Heart right ventricle (tissue), 16 donors: ENCODE results near the gene ADA. TPM values are rescaled to one million over a fixed set of nuclear protein-coding genes. Genes with fewer than 3 reads are reported as not detected.

Experiments used
- ATAC-seq, 8 donors: fragments of 200-7000 bp; cut with Tn5 transposase; one replicate each; pipeline ENCODE4 v1.9.1; 2020; ENCODE audit warnings: mild to moderate bottlenecking in 8 of 8, moderate library complexity in 8 of 8, moderate number of reproducible peaks in 1 of 8
- DNase-seq, 2 donors: peaks; one replicate each; pipeline ENCODE4 v3.0.0-alpha.2; 2020
- H3K27ac ChIP-seq, 10 donors: fragments of 200-600 bp; sonication (generic) in 2 of 10; one replicate each; pipeline versions ENCODE4 v1.5.0 to v1.8.0; 2020 to 2022; ENCODE audit warnings: mild to moderate bottlenecking in 3 of 10
- H3K27me3 ChIP-seq, 7 donors: fragments of 200-600 bp; one replicate each; pipeline ENCODE4 v1.8.0; 2021 to 2022; ENCODE audit warnings: mild to moderate bottlenecking in 2 of 7
- H3K36me3 ChIP-seq, 9 donors: fragments of 200-600 bp; sonication (generic) in 1 of 9; one replicate each; pipeline versions ENCODE4 v1.5.0 to v1.8.0; 2020 to 2022; ENCODE audit warnings: mild to moderate bottlenecking in 2 of 9
- H3K4me1 ChIP-seq, 9 donors: fragments of 200-600 bp; sonication (generic) in 1 of 9; one replicate each; pipeline versions ENCODE4 v1.5.0 to v1.8.0; 2020 to 2022; ENCODE audit warnings: mild to moderate bottlenecking in 4 of 9
- H3K4me3 ChIP-seq, 10 donors: fragments of 200-600 bp; sonication (generic) in 2 of 10; one replicate each; pipeline versions ENCODE4 v1.5.0 to v1.8.0; 2020 to 2022; ENCODE audit warnings: mild to moderate bottlenecking in 7 of 10, moderate library complexity in 2 of 10
- H3K9me3 ChIP-seq, 11 donors: fragments of 200-600 bp in 10 of 11; sonication (generic) in 2 of 11; one replicate each; pipeline versions ENCODE4 v1.5.0 to v1.8.0; 2013 to 2022; ENCODE audit warnings: mild to moderate bottlenecking in 2 of 11, control low read depth in 1 of 11, moderate library complexity in 1 of 11
- CTCF ChIP-seq, 9 donors: fragments of 200-600 bp; sonication (generic) in 2 of 9; IDR thresholded peaks; one replicate each; pipeline versions ENCODE4 v1.5.0 to v1.8.0; 2021 to 2022; ENCODE audit warnings: antibody characterized with exemption in 9 of 9, mild to moderate bottlenecking in 5 of 9, moderate library complexity in 1 of 9
- WGBS, 2 donors: extraction: QIAGEN DNeasy Blood & Tissue Kit; methylation state at CpG; one replicate each; pipeline ENCODE4 v1.1.7; 2013; ENCODE audit warnings: inconsistent platforms in 1 of 2; 5-methylcytosine and 5-hydroxymethylcytosine counted together
- intact Hi-C, 10 donors: fragments of 100-400 bp; cut with DNase I; formaldehyde crosslinking; loops; one replicate each; pipeline versions ENCODE4 v1.11.1 to v1.14.2; 2022
- polyA plus RNA-seq, 2 donors: library from polyadenylated mRNA; stranded (reverse); fragments of 200-250 nt; gene quantifications; one replicate each; pipeline ENCODE4 v1.2.3, GENCODE V29; 2013
- total RNA-seq, 10 donors: library from RNA; stranded (reverse); fragmentation: NEBNext Ultra II Directional in 3 of 10; extraction: Animal tissue kit (Norgen Biotek cat#: 25700) in 3 of 10; gene quantifications; one replicate each; pipeline versions ENCODE4 v1.2.1 to v1.2.4, GENCODE V29; 2021 to 2023
- donor health status: Arrhythmogenic right ventricular cardiomyopathy.
- donor health status: ischemic (EF 13 %, LVEDD 7.1; RV severe dilation, severe dysfunction).
- donor health status: healthy with polysubstance abuse.
- donor health status: DM: no; HTN: yes; CAD: no.
- donor health status: DM: no; HTN: no; CAD: no.
- donor health status: ischemic (EF 25% LVEDD 6.9; RV normal size, moderate dysfunction).
- donor health status: ischemic (EF 25% LVEDD 5.7; RV mildly dilated, moderate dysfunction).
- donor health status: healthy.
- donor health status: DM: yes; HTN: yes; CAD: no.
- donor health status: Ischemic cardiomyopathy.
- donor health status: ischemic (EF 35%, LVEDD 5.7; RV mildly dilated, moderate dysfunction).
- donor health status: nonischemic (EF 11% LVEDD 7.7; RV severe dilation, severe dysfunction).
- donor health status: DM: yes; HTN: yes; CAD: no.
- donor health status: PGD.
- donor health status: ischemic (EF 29% LVEDD 5.4; RV normal size, mild dysfunction).
- donor health status: nonischemic (EF 23%, LVEDD 6.1; RV moderate dilation, normal function).

The ADA gene
- total and polyA plus RNA-seq, 12 donors = 1.6 to 18.3 (median 5.1) TPM

- Histone ChIP-seq H3K4me1 (peaks cover 44 to 100% (median 98%) of the 10 kb centered on the region in 9 donors), H3K4me3 (peak overlapping the region in 7 of 10 donors; percentile 28 to 49 (median 36)), H3K36me3 (peaks cover 0 to 19% (median 0%) of the 10 kb centered on the region in 9 donors), H3K27ac (peak overlapping the region; percentile 78 to 98 (median 92)), H3K9me3 (no peaks in the 10 kb centered on the region), H3K27me3 (no peaks in the 10 kb centered on the region)
- TF ChIP-seq CTCF (IDR thresholded peaks at IDR 0.05) = no peak
- 55 to 68% methylated on average over 1 of the region's 1 CpG for WGBS, 2 donors
- intact Hi-C loops = loop anchor here in 6 of 10 donors (2.0 to 10.0 kb wide), 5 partner anchors 15 to 385 kb away; partner anchors contain the start of genes PKIG (in 3 of the 6), FITM2 (in 1 of the 6), OSER1 (in 1 of the 6) and TTPAL (in 1 of the 6)
- DNase-seq (no peak), ATAC-seq (no peak)
Measured at GRCh38 chr20:44599715-44600114, 51.8 kb downstream of the ADA start.

- Histone ChIP-seq H3K4me3 (peak overlapping the region in 8 of 10 donors; percentile 12 to 49 (median 36)), H3K27me3 (no peaks in the 10 kb centered on the region), H3K4me1 (peaks cover 45 to 100% (median 99%) of the 10 kb centered on the region in 9 donors), H3K9me3 (no peaks in the 10 kb centered on the region), H3K27ac (peak overlapping the region; percentile 55 to 98 (median 92)), H3K36me3 (peaks cover 0 to 16% (median 0%) of the 10 kb centered on the region in 9 donors)
- 34 to 40% methylated on average over 4 of the region's 4 CpGs for WGBS, 2 donors
- ATAC-seq = peak; percentile 59 to 77 (median 71)
- peak in 4 of 9 donors; percentile 21 to 38 (median 30) for TF ChIP-seq CTCF (IDR thresholded peaks at IDR 0.05)
- intact Hi-C loops = loop anchor here in 2 of 10 donors (2.0 kb wide), 2 partner anchors 14 to 16 kb away; partner anchors contain the start of gene PKIG (in 1 of the 2)
- DNase-seq = peak; percentile 64 to 83
Measured at GRCh38 chr20:44598423-44599305, 52.8 kb downstream of the ADA start.

- DNase-seq (no peak), ATAC-seq (peak in 4 of 8 donors; percentile 9 to 25 (median 13))
- intact Hi-C loops = loop anchor here in 2 of 10 donors (2.0 kb wide), 2 partner anchors 13 to 15 kb away; partner anchors contain the start of gene PKIG (in 1 of the 2)
- H3K4me3 ChIP-seq = peak overlapping the region in 5 of 10 donors; percentile 35 to 49 (median 36)
- WGBS, 2 donors = 16 to 20% methylated on average over 4 of the region's 4 CpGs
- no peaks in the 10 kb centered on the region for H3K27me3 ChIP-seq
- H3K36me3 ChIP-seq = peaks cover 0 to 13% (median 0%) of the 10 kb centered on the region in 9 donors
- no peak for TF ChIP-seq CTCF (IDR thresholded peaks at IDR 0.05)
- no peaks in the 10 kb centered on the region for H3K9me3 ChIP-seq
- H3K4me1 ChIP-seq = peaks cover 45 to 96% (median 95%) of the 10 kb centered on the region in 9 donors
- peak overlapping the region; percentile 55 to 98 (median 92) for H3K27ac ChIP-seq
Measured at GRCh38 chr20:44597930-44598329, 53.6 kb downstream of the ADA start.

- H3K27me3 ChIP-seq = no peaks in the 10 kb centered on the region
- no peaks in the 10 kb centered on the region for H3K9me3 ChIP-seq
- peak overlapping the region in 3 of 10 donors; percentile 36 to 49 (median 37) for H3K4me3 ChIP-seq
- no peak for TF ChIP-seq CTCF (IDR thresholded peaks at IDR 0.05)
- WGBS, 2 donors = 20 to 37% methylated on average over 4 of the region's 4 CpGs
- peaks cover 45 to 96% (median 92%) of the 10 kb centered on the region in 9 donors for H3K4me1 ChIP-seq
- peak overlapping the region; percentile 55 to 98 (median 92) for H3K27ac ChIP-seq
- intact Hi-C loops = no loop called here
- DNase-seq = no peak
- H3K36me3 ChIP-seq = peaks cover 0 to 15% (median 2%) of the 10 kb centered on the region in 9 donors
- peak in 3 of 8 donors; percentile 8 to 20 (median 15) for ATAC-seq
Measured at GRCh38 chr20:44597516-44597915, 54.0 kb downstream of the ADA start.
